Left lung (tissue), 10 donors: ENCODE measurements around the gene RBM26. TPM values are rescaled to one million over a fixed set of nuclear protein-coding genes. Genes with fewer than 3 reads are reported as not detected.

Experiments
- ATAC-seq: fragments of 200-7000 bp; cut with Tn5 transposase; one replicate; pipeline ENCODE4 v1.9.1; 2020; ENCODE audit warnings: moderate library complexity
- DNase-seq, 4 donors: peaks; one replicate each; pipeline ENCODE4 v3.0.0-alpha.2; 2013 to 2020
- H3K27ac ChIP-seq, 2 donors: fragments of 200-600 bp; sonication (generic) in 1 of 2; one replicate each; pipeline versions ENCODE4 v1.5.0 to v1.8.0; 2020 to 2021
- H3K27me3 ChIP-seq, 2 donors: fragments of 200-600 bp; sonication (generic) in 1 of 2; one replicate each; pipeline versions ENCODE4 v1.5.0 to v1.8.0; 2020 to 2021
- H3K36me3 ChIP-seq, 2 donors: fragments of 200-600 bp; sonication (generic) in 1 of 2; one replicate each; pipeline versions ENCODE4 v1.5.0 to v1.8.0; 2020 to 2021
- H3K4me1 ChIP-seq, 2 donors: fragments of 200-600 bp; one replicate each; pipeline ENCODE4 v1.8.0; 2021
- H3K4me3 ChIP-seq, 2 donors: fragments of 200-600 bp; sonication (generic) in 1 of 2; one replicate each; pipeline versions ENCODE4 v1.5.0 to v1.8.0; 2020 to 2021; ENCODE audit warnings: mild to moderate bottlenecking in 1 of 2
- H3K9me3 ChIP-seq, 2 donors: fragments of 200-600 bp; sonication (generic) in 1 of 2; one replicate each; pipeline versions ENCODE4 v1.5.0 to v1.8.0; 2020 to 2021
- CTCF ChIP-seq, 2 donors: fragments of 200-600 bp; sonication (generic) in 1 of 2; IDR thresholded peaks; one replicate each; pipeline versions ENCODE4 v1.5.0 to v1.8.0; 2021; ENCODE audit warnings: antibody characterized with exemption in 2 of 2
- intact Hi-C, 2 donors: fragments of 100-400 bp; cut with DNase I; formaldehyde crosslinking; loops; one replicate each; pipeline versions ENCODE4 v1.11.2 to v1.14.2; 2022
- polyA plus RNA-seq, 6 donors: library from polyadenylated mRNA; unstranded; fragments of 120-200 nt; gene quantifications; one replicate each; pipeline ENCODE4 v1.2.1, GENCODE V29; 2013; ENCODE audit not compliant: insufficient read length in 6 of 6
- total RNA-seq, 2 donors: library from RNA; stranded (reverse); fragmentation: NEBNext Ultra II Directional; extraction: Animal tissue kit (Norgen Biotek cat#: 25700); gene quantifications; one replicate each; pipeline ENCODE4 v1.2.1, GENCODE V29; 2021
- donor health status: DM: no; HTN: yes; CAD: no.
- donor health status: DM: no; HTN: no; CAD: no.

Gene RBM26
- total and polyA plus RNA-seq, 8 donors, result 29.0 to 115 (median 110) TPM

GRCh38 chr13:79376843-79377242, 29.2 kb downstream of the RBM26 start:
- TF ChIP-seq CTCF (IDR thresholded peaks at IDR 0.05), result no peak
- intact Hi-C loops, result no loop called here

GRCh38 chr13:79374578-79374977, 31.5 kb downstream of the RBM26 start:
- H3K36me3 ChIP-seq, result peaks cover 0 to 72% of the 10 kb centered on the region in 2 donors
- no peak for ATAC-seq
- no peak overlapping the region for H3K4me3 ChIP-seq
- TF ChIP-seq CTCF (IDR thresholded peaks at IDR 0.05), result no peak
- no peak for DNase-seq
- no peaks in the 10 kb centered on the region for H3K27me3 ChIP-seq
- H3K27ac ChIP-seq, result no peak overlapping the region
- no peaks in the 10 kb centered on the region for H3K4me1 ChIP-seq
- no peaks in the 10 kb centered on the region for H3K9me3 ChIP-seq
- intact Hi-C loops, result no loop called here

More at GRCh38 chr13:79376843-79377242, 29.2 kb downstream of the RBM26 start:
- H3K4me3 ChIP-seq, result no peak overlapping the region
- no peak for DNase-seq
- H3K9me3 ChIP-seq, result no peaks in the 10 kb centered on the region
- peaks cover 0 to 50% of the 10 kb centered on the region in 2 donors for H3K36me3 ChIP-seq
- H3K27me3 ChIP-seq, result no peaks in the 10 kb centered on the region
- ATAC-seq, result no peak
- no peaks in the 10 kb centered on the region for H3K4me1 ChIP-seq
- no peak overlapping the region for H3K27ac ChIP-seq

GRCh38 chr13:79373916-79374315, 32.1 kb downstream of the RBM26 start:
- H3K27me3 ChIP-seq, result no peaks in the 10 kb centered on the region
- H3K4me1 ChIP-seq, result no peaks in the 10 kb centered on the region
- no peak overlapping the region for H3K4me3 ChIP-seq
- ATAC-seq (no peak), DNase-seq (no peak)
- H3K9me3 ChIP-seq, result no peaks in the 10 kb centered on the region
- H3K27ac ChIP-seq, result no peak overlapping the region
- intact Hi-C loops, result no loop called here
- no peak for TF ChIP-seq CTCF (IDR thresholded peaks at IDR 0.05)
- peaks cover 0 to 79% of the 10 kb centered on the region in 2 donors for H3K36me3 ChIP-seq

- intact Hi-C loops, result no loop called here
- ATAC-seq (no peak), DNase-seq (no peak)
- Histone ChIP-seq H3K9me3 (no peaks in the 10 kb centered on the region), H3K27ac (no peak overlapping the region), H3K4me3 (no peak overlapping the region), H3K36me3 (peaks cover 0 to 85% of the 10 kb centered on the region in 2 donors), H3K27me3 (no peaks in the 10 kb centered on the region), H3K4me1 (no peaks in the 10 kb centered on the region)
- no peak for TF ChIP-seq CTCF (IDR thresholded peaks at IDR 0.05)
Measured at GRCh38 chr13:79369226-79369625, 36.8 kb downstream of the RBM26 start.

GRCh38 chr13:79365981-79366380, 40.1 kb downstream of the RBM26 start:
- intact Hi-C loops, result no loop called here
- no peak for TF ChIP-seq CTCF (IDR thresholded peaks at IDR 0.05)
- ATAC-seq, result no peak

More at GRCh38 chr13:79365981-79366380, 40.1 kb downstream of the RBM26 start:
- H3K4me3 ChIP-seq, result no peak overlapping the region
- H3K27ac ChIP-seq, result no peak overlapping the region
- no peaks in the 10 kb centered on the region for H3K4me1 ChIP-seq
- no peaks in the 10 kb centered on the region for H3K27me3 ChIP-seq
- no peak for DNase-seq
- H3K36me3 ChIP-seq, result peaks cover 0 to 92% of the 10 kb centered on the region in 2 donors
- H3K9me3 ChIP-seq, result no peaks in the 10 kb centered on the region
